SJSA1 (cell line): ENCODE measurements around the gene GRAMD1A. TPM values are rescaled to one million over a fixed set of nuclear protein-coding genes. Genes with fewer than 3 reads are reported as not detected.
A peak's percentile ranks its signal among the peaks of the same experiment; 100 is the strongest.
"Not testable (repeated sequence)": the region's sequence is repeated elsewhere in the genome, so short reads cannot be mapped to it uniquely, and the experiment has no call there.

Source experiments
- DNase-seq, 2 experiments: peaks; one replicate each; pipeline ENCODE4 v3.0.0-alpha.2; 2015 to 2020; ENCODE audit warnings: low spot score in 2 of 2, low read depth in 1 of 2
- H3K27ac ChIP-seq: fragments of 250-450 bp; sonication (Bioruptor Pico); 2 replicates; pipeline ENCODE4 v1.5.1; 2020; ENCODE audit warnings: mild to moderate bottlenecking, moderate library complexity
- H3K27me3 ChIP-seq: fragments of 250-450 bp; sonication (Bioruptor Pico); replicated peaks from 2 replicates; pipeline ENCODE4 v1.5.1; 2020; ENCODE audit warnings: mild to moderate bottlenecking, moderate library complexity
- H3K36me3 ChIP-seq: fragments of 250-450 bp; sonication (Bioruptor Pico); 2 replicates; pipeline ENCODE4 v1.5.1; 2020; ENCODE audit warnings: mild to moderate bottlenecking
- H3K4me1 ChIP-seq: fragments of 250-450 bp; sonication (Bioruptor Pico); replicated peaks from 2 replicates; pipeline ENCODE4 v1.6.1; 2021; ENCODE audit warnings: mild to moderate bottlenecking
- H3K4me3 ChIP-seq: fragments of 250-450 bp; sonication (Bioruptor Pico); 2 replicates; pipeline ENCODE4 v1.5.1; 2020; ENCODE audit warnings: mild to moderate bottlenecking
- H3K9me3 ChIP-seq: fragments of 250-450 bp; sonication (Bioruptor Pico); replicated peaks from 2 replicates; pipeline ENCODE4 v1.5.1; 2020; ENCODE audit warnings: mild to moderate bottlenecking
- total RNA-seq: library from RNA; depleted of rRNA; stranded (reverse); fragments of >200 nt; shearing (Covaris generic); gene quantifications from 2 replicates; pipeline ENCODE4 v1.2.3, GENCODE V29; 2014

The GRAMD1A gene
- total RNA-seq, 1 experiment from 2014 or later, result 21.6 TPM

DNA sequence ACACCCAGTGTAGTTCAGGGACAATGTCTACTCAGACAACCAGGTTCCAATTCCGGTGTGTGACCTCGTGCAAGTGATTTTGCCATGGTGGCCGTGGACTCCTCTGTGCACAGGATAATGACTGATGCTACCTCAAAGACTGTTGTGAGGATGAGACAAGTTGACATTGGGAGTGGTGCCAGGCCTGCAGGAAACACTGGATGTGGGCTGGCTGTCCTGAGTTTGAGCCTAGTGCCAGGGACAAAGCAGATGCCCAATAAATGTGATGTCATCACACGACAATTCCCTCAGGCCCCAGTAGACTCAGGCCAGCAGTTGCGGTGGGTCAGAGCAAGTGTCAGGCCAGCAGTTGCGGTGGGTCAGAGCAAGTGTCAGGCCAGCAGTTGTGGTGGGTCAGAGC, 24.0 kb downstream of the GRAMD1A start:
- no peaks in the 10 kb centered on the region for H3K27me3 ChIP-seq
- no peaks in the 10 kb centered on the region for H3K9me3 ChIP-seq
- no peak for DNase-seq
- no peaks in the 10 kb centered on the region for H3K4me1 ChIP-seq
- no peak overlapping the region for H3K4me3 ChIP-seq
- no peak overlapping the region for H3K27ac ChIP-seq
- H3K36me3 ChIP-seq, result peaks cover 76% of the 10 kb centered on the region

- H3K36me3 ChIP-seq, result peaks cover 61% of the 10 kb centered on the region
- no peak overlapping the region for H3K27ac ChIP-seq
- no peak overlapping the region for H3K4me3 ChIP-seq
- no peaks in the 10 kb centered on the region for H3K9me3 ChIP-seq
- peaks cover 11% of the 10 kb centered on the region for H3K4me1 ChIP-seq
- peaks cover 2% of the 10 kb centered on the region; the same call in 1 of the 2 replicates for H3K27me3 ChIP-seq
- DNase-seq, result no peak
Measured at GRCh38 chr19:35025969-35026368, 25.8 kb downstream of the GRAMD1A start.

- peaks cover 3% of the 10 kb centered on the region; the same call in 1 of the 2 replicates for H3K27me3 ChIP-seq
- H3K4me1 ChIP-seq, result peaks cover 15% of the 10 kb centered on the region
- H3K36me3 ChIP-seq, result peaks cover 56% of the 10 kb centered on the region
Measured at GRCh38 chr19:35026418-35026817, 26.3 kb downstream of the GRAMD1A start.

DNA sequence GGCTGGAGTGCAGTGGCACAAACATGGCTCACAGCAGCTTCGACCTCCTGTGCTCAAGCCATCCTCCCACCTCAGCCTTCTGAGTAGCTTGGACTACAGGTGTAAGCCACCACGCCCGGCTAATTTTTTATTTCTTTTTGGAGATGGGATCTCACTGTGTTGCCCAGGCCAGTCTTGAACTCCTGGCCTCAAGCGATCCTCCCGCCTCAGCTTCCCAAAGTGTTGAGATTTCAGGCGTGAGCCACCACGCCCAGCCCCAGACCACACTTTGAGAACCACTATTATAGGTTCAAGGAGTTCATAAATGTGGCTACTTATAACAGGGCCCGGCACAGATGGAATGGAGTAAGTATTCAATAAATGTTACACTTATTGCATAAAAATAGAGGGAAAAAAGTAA, 26.9 kb downstream of the GRAMD1A start:
- DNase-seq, result no peak
- Histone ChIP-seq H3K27me3 (peaks cover 3% of the 10 kb centered on the region; the same call in 1 of the 2 replicates), H3K9me3 (no peaks in the 10 kb centered on the region), H3K4me1 (peaks cover 16% of the 10 kb centered on the region), H3K36me3 (peaks cover 50% of the 10 kb centered on the region), H3K27ac (no peak overlapping the region), H3K4me3 (no peak overlapping the region)

More at GRCh38 chr19:35026418-35026817, 26.3 kb downstream of the GRAMD1A start:
- H3K27ac ChIP-seq, result no peak overlapping the region
- H3K4me3 ChIP-seq, result no peak overlapping the region
- H3K9me3 ChIP-seq, result no peaks in the 10 kb centered on the region
- no peak for DNase-seq

GRCh38 chr19:35027851-35028599, 27.9 kb downstream of the GRAMD1A start:
- H3K4me3 ChIP-seq, result no peak overlapping the region
- H3K9me3 ChIP-seq, result no peaks in the 10 kb centered on the region
- no peak for DNase-seq
- H3K36me3 ChIP-seq, result peaks cover 42% of the 10 kb centered on the region
- H3K4me1 ChIP-seq, result peaks cover 16% of the 10 kb centered on the region
- H3K27ac ChIP-seq, result no peak overlapping the region
- peaks cover 3% of the 10 kb centered on the region; the same call in 1 of the 2 replicates for H3K27me3 ChIP-seq

DNA sequence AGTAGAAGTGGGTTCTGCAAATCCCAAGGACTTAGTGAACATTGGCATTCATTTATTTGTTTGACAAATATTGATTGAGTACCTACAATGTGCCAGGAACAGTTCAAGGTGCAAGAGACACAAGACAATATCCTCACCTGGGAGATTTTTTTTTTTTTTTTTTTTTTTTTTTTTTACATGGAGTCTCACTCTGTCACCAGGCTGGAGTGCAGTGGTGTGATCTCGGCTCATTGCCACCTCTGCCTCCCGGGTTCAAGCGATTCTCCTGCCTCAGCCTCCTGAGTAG, 28.4 kb downstream of the GRAMD1A start:
- H3K9me3 ChIP-seq, H3K27ac ChIP-seq, H3K4me3 ChIP-seq, DNase-seq, H3K27me3 ChIP-seq: not testable (repeated sequence)
- H3K36me3 ChIP-seq, result peaks cover 37% of the 10 kb centered on the region
- H3K4me1 ChIP-seq, result peaks cover 16% of the 10 kb centered on the region

DNA sequence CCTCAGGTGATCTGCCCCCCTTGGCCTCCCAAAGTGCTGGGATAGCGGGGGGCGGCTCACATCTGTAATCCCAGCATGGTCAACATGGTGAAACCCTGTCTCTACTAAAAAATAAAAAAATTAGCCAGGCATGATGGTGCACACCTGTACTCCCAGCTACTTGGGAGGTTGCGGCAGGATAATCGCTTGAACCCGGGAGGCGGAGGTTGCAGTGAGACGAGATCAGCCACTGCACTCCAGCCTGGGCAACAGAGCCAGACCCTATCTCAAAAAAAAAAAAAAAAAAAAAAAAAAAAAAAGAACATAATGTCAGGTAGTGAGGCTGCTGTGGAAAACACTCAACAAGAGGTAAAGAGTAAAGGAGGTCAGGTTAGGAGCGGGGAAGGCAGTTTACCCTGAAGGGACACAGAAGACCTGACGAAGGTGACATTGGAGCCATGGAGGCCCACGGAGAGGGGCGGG, 29.2 kb downstream of the GRAMD1A start:
- H3K4me1 ChIP-seq, result peaks cover 16% of the 10 kb centered on the region
- not testable (repeated sequence) for H3K9me3 ChIP-seq, H3K27me3 ChIP-seq, H3K4me3 ChIP-seq, H3K27ac ChIP-seq, DNase-seq
- peaks cover 29% of the 10 kb centered on the region for H3K36me3 ChIP-seq

GRCh38 chr19:35029737-35030256, 29.7 kb downstream of the GRAMD1A start:
- Histone ChIP-seq H3K9me3 (no peaks in the 10 kb centered on the region), H3K36me3 (peaks cover 26% of the 10 kb centered on the region), H3K4me3 (peak overlapping the region; percentile 45), H3K27me3 (peaks cover 3% of the 10 kb centered on the region; the same call in 1 of the 2 replicates), H3K4me1 (peaks cover 16% of the 10 kb centered on the region), H3K27ac (no peak overlapping the region)
- DNase-seq, result peak in 1 of 2 experiments; percentile 29

GRCh38 chr19:35030257-35031071, 30.3 kb downstream of the GRAMD1A start, which contains the start of gene SCN1B:
SCN1B (plus strand) TSS chr19:35030470; CDS start chr19:35030821, 351 bp downstream.
- no peaks in the 10 kb centered on the region for H3K9me3 ChIP-seq
- peak within 1 kb of the TSS; percentile 45 for H3K4me3 ChIP-seq
- peaks cover 3% of the 10 kb centered on the region; the same call in 1 of the 2 replicates for H3K27me3 ChIP-seq
- peaks cover 20% of the 10 kb centered on the region for H3K36me3 ChIP-seq
- H3K27ac ChIP-seq, result no peak within 1 kb of the TSS
- peaks cover 16% of the 10 kb centered on the region for H3K4me1 ChIP-seq
- DNase-seq, result peak; percentile 31 to 73

GRCh38 chr19:35031072-35031881, 31.2 kb downstream of the GRAMD1A start:
- H3K4me3 ChIP-seq, result peak overlapping the region; percentile 45
- peaks cover 3% of the 10 kb centered on the region; the same call in 1 of the 2 replicates for H3K27me3 ChIP-seq
- H3K4me1 ChIP-seq, result peaks cover 16% of the 10 kb centered on the region
- DNase-seq, result no peak
- H3K27ac ChIP-seq, result no peak overlapping the region
- H3K9me3 ChIP-seq, result no peaks in the 10 kb centered on the region
- peaks cover 13% of the 10 kb centered on the region for H3K36me3 ChIP-seq

- Histone ChIP-seq H3K4me3 (no peak overlapping the region), H3K27ac (no peak overlapping the region), H3K4me1 (peaks cover 16% of the 10 kb centered on the region), H3K9me3 (no peaks in the 10 kb centered on the region), H3K27me3 (peaks cover 3% of the 10 kb centered on the region; the same call in 1 of the 2 replicates), H3K36me3 (peaks cover 4% of the 10 kb centered on the region)
- DNase-seq, result no peak
Measured at GRCh38 chr19:35032356-35032865, 32.3 kb downstream of the GRAMD1A start.

- peaks cover 16% of the 10 kb centered on the region for H3K4me1 ChIP-seq
- no peaks in the 10 kb centered on the region for H3K36me3 ChIP-seq
- peaks cover 3% of the 10 kb centered on the region; the same call in 1 of the 2 replicates for H3K27me3 ChIP-seq
- no peak for DNase-seq
- H3K4me3 ChIP-seq, result no peak overlapping the region
- H3K27ac ChIP-seq, result no peak overlapping the region
- no peaks in the 10 kb centered on the region for H3K9me3 ChIP-seq
Measured at GRCh38 chr19:35033067-35034004, 33.2 kb downstream of the GRAMD1A start.
